ENCODE measurements around the gene TFB1M. TPM values are rescaled to one million over a fixed set of nuclear protein-coding genes. Genes with fewer than 3 reads are reported as not detected.

The TFB1M gene
- total RNA-seq, 1 experiment from 2014 or later: 19.5 TPM

DNA sequence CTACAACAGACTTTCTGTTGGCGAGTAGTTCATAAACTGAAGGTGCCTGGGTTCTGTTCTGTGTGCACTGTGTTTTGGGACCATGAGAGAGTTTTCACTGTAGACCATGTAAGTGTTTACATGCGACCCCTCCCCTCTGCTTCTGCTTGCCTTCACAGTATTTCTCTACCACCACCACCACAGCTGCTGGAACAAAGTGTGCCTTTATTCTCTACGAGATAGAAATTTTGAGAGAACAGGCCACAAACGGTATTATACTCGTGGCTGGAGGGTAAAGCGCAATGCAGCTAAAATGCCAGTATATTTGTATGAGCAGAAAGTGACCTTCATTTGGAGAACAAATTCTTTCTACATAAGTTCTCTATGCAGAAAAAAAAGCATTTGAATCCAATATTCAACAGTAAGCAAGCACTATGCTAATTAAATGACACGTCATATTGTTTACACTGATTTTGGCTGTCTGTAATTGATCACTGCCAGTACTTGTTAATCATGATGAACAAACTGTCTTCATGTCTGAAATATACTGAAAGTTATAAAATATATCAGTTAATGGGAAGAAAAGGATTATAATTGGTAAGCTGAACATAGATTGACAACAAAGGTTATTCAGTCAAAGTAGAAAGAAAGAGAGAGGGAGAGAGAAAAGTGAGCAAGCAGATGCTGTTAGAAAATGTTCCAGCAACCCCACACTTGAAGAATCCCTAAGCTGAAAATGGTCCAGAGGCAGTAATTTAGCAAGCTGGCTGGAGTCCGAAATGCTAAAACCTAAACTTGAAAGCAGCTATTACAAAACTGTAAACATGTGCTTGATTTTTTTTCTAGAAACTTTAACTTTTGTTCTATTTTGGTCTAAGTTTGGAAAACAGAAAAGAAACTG, 41.7 kb downstream of the TFB1M start:
- POLR2A ChIA-PET (ENCODE audit: unreplicated experiment): no interaction called here
- H3K27ac ChIP-seq: no peak overlapping the region

DNA sequence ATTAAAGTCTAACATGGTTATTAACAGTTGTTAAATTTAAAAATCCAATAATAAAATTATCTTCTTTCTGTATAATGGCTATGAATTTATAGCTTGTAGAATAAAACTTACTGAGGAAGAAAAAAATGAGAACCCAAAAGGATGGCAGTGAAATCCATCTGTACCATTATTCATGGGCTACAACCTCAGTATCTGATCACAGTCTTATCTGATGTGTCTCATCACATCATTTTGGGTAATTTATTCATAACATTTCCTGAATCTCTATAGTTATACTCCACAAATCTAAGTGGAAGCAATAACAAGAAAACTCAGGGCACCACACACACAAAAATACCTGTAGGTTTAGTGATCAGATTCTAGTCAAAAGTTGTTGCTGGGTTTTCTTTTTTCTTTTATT, 43.1 kb downstream of the TFB1M start:
- POLR2A ChIA-PET (ENCODE audit: unreplicated experiment): no interaction called here
- no peaks in the 10 kb centered on the region for H3K79me2 ChIP-seq (ENCODE audit: low read depth)
- CTCF ChIA-PET: no interaction called here
- no peak for DNase-seq
- no peaks in the 10 kb centered on the region for H3K4me1 ChIP-seq (replicated peaks; ENCODE audit: insufficient read depth)
- H2AFZ ChIP-seq: no peak overlapping the region
- no peaks in the 10 kb centered on the region for H3K27me3 ChIP-seq (ENCODE audit: insufficient read depth, low read depth)
- H4K20me1 ChIP-seq (ENCODE audit: insufficient read depth): no peaks in the 10 kb centered on the region
- H3K9me2 ChIP-seq (ENCODE audit: insufficient read depth): no peaks in the 10 kb centered on the region
- H3F3A ChIP-seq (ENCODE audit: insufficient read depth, low read depth): no peaks in the 10 kb centered on the region
- no peaks in the 10 kb centered on the region for H3K9me3 ChIP-seq (ENCODE audit: insufficient read depth, low read depth)
- H3K4me2 ChIP-seq: no peak overlapping the region
- no peak overlapping the region for H3K4me3 ChIP-seq
- intact Hi-C loops (cut with micrococcal nuclease; ENCODE audit: unreplicated experiment): no loop called here
- no peak overlapping the region for H3K27ac ChIP-seq
- H3K36me3 ChIP-seq (ENCODE audit: low read depth): no peaks in the 10 kb centered on the region
- no TSS peak for BruUV-seq (replicated peaks)
- no peak for TF ChIP-seq EZH2 (IDR thresholded peaks at IDR 0.05; ENCODE audit: low read depth)
- TF ChIP-seq, protein P1, sequence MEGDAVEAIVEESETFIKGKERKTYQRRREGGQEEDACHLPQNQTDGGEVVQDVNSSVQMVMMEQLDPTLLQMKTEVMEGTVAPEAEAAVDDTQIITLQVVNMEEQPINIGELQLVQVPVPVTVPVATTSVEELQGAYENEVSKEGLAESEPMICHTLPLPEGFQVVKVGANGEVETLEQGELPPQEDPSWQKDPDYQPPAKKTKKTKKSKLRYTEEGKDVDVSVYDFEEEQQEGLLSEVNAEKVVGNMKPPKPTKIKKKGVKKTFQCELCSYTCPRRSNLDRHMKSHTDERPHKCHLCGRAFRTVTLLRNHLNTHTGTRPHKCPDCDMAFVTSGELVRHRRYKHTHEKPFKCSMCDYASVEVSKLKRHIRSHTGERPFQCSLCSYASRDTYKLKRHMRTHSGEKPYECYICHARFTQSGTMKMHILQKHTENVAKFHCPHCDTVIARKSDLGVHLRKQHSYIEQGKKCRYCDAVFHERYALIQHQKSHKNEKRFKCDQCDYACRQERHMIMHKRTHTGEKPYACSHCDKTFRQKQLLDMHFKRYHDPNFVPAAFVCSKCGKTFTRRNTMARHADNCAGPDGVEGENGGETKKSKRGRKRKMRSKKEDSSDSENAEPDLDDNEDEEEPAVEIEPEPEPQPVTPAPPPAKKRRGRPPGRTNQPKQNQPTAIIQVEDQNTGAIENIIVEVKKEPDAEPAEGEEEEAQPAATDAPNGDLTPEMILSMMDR (conservative IDR thresholded peaks at IDR 0.05): no peak

More for the DNA sequence above, 41.7 kb downstream of the TFB1M start:
- Histone ChIP-seq H2AFZ (no peak overlapping the region), H4K20me1 (ENCODE audit: insufficient read depth) (no peaks in the 10 kb centered on the region), H3K27me3 (ENCODE audit: insufficient read depth, low read depth) (no peaks in the 10 kb centered on the region), H3K4me1 (replicated peaks; ENCODE audit: insufficient read depth) (no peaks in the 10 kb centered on the region), H3K9me3 (ENCODE audit: insufficient read depth, low read depth) (no peaks in the 10 kb centered on the region), H3K9me2 (ENCODE audit: insufficient read depth) (no peaks in the 10 kb centered on the region), H3K79me2 (ENCODE audit: low read depth) (no peaks in the 10 kb centered on the region), H3F3A (ENCODE audit: insufficient read depth, low read depth) (no peaks in the 10 kb centered on the region), H3K4me2 (no peak overlapping the region), H3K36me3 (ENCODE audit: low read depth) (no peaks in the 10 kb centered on the region), H3K4me3 (no peak overlapping the region)
- intact Hi-C loops (cut with micrococcal nuclease; ENCODE audit: unreplicated experiment): no loop called here
- TF ChIP-seq EZH2 (IDR thresholded peaks at IDR 0.05; ENCODE audit: low read depth): no peak
- TF ChIP-seq, protein P1 (conservative IDR thresholded peaks at IDR 0.05): no peak
- CTCF ChIA-PET: no interaction called here
- no TSS peak for BruUV-seq (replicated peaks)
- DNase-seq: no peak

DNA sequence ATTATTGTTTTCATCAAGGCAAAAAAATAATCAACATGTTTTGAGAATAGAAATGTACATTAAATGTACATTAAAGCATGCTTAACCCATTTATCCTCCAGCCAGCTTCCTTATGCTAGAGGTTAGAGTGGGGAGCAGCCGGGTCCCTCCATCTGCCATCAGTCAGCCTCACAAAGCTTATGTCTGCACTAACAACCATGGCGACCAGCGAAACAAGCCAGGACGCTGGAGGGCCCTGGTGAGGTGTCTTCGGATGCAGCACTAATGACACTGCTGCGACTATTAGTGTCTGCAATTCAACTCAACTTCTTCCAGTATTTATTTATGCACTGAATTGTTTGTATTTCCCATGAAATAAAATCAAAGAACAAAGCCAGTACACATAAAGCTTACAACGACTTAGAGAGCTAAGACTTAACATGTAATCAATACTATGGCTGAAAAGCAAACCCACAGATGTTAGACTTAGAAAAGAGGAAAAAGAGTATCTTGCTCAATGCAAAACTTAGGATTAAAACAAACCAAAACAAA, 43.7 kb downstream of the TFB1M start:
- Histone ChIP-seq H3K27ac (no peak overlapping the region), H3K9me3 (ENCODE audit: insufficient read depth, low read depth) (no peaks in the 10 kb centered on the region), H3K4me3 (no peak overlapping the region), H3K79me2 (ENCODE audit: low read depth) (no peaks in the 10 kb centered on the region), H3K9me2 (ENCODE audit: insufficient read depth) (no peaks in the 10 kb centered on the region), H3K27me3 (ENCODE audit: insufficient read depth, low read depth) (no peaks in the 10 kb centered on the region), H4K20me1 (ENCODE audit: insufficient read depth) (no peaks in the 10 kb centered on the region), H3K36me3 (ENCODE audit: low read depth) (no peaks in the 10 kb centered on the region), H2AFZ (no peak overlapping the region), H3K4me1 (replicated peaks; ENCODE audit: insufficient read depth) (no peaks in the 10 kb centered on the region), H3K4me2 (no peak overlapping the region), H3F3A (ENCODE audit: insufficient read depth, low read depth) (no peaks in the 10 kb centered on the region)
- BruUV-seq (replicated peaks): no TSS peak
- CTCF ChIA-PET: no interaction called here
- DNase-seq: no peak
- intact Hi-C loops (cut with micrococcal nuclease; ENCODE audit: unreplicated experiment): no loop called here
- POLR2A ChIA-PET (ENCODE audit: unreplicated experiment): no interaction called here
- TF ChIP-seq, protein P1 (conservative IDR thresholded peaks at IDR 0.05): no peak
- no peak for TF ChIP-seq EZH2 (IDR thresholded peaks at IDR 0.05; ENCODE audit: low read depth)
